HG02840 (cell line): ENCODE results near the gene MPIG6B.

Experiments
- ATAC-seq: cut with Tn5 transposase; IDR thresholded peaks from one replicate; pipeline ENCODE4 v1.9.1; 2021; ENCODE audit warnings: mild to moderate bottlenecking, moderate library complexity, moderate number of reproducible peaks; ENCODE audit not compliant: unreplicated experiment, low FRiP score

The MPIG6B gene

DNA sequence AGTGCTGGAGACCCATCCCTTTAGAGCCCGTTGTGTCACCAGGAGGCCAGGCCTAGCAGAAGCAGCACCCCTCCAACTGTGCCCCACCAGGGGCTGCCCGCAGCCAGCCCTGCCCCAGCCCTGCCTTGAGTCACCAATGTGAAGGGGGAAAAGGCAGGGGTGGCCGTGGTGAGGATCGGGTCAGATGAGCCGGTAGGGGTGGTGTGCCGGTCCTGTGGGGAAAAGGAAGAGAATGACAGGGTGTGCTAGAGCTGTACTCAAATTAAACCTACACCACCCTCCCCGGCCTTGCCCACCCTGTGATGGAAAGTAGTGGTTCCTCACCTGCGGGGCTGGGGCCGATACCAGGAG lies 42.4 kb downstream of the MPIG6B start:
- no peak for ATAC-seq

DNA sequence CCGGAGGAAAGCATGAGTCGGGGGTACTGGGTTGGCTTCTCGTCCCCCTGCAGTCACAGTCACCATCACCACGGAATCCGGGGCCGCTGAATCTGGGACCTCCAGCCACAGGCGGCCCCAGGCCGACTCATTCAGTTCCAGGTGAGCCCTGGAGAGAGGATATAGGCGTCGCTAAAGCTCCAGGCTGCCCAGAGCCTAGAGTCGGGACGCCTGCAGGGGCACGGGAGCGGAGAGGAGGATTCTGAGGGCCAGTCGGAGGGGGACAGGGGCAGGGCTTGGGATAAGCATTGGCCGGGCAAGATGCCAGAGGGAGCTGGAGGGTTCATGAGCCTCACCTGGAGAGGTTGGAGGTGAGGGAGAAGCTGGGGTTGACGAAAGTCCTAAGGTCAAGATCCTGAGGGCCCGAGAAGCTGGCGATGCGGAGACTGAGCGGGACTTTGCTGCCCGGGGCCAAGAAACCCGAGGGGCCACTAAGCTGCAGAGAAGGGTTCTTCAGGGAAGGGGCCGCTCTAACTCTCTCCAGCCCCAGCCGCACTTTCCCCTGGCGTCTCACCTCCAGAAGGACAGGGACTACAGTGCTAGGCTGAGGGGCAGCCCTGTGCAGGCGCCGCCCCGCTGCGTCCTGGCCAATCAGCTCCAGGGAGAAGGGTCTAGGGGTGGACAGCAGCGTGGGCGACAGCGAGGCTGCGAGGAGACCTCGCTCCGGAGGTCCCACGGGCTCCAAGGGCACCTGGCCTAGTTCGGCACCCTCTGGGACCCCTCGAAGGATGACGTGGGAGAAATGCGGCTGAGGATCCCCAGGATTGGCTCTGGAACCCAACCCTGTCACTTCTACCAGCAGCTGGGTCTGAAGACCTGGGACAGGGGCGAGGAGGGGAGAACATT lies 43.0 kb downstream of the MPIG6B start:
- no peak for ATAC-seq

DNA sequence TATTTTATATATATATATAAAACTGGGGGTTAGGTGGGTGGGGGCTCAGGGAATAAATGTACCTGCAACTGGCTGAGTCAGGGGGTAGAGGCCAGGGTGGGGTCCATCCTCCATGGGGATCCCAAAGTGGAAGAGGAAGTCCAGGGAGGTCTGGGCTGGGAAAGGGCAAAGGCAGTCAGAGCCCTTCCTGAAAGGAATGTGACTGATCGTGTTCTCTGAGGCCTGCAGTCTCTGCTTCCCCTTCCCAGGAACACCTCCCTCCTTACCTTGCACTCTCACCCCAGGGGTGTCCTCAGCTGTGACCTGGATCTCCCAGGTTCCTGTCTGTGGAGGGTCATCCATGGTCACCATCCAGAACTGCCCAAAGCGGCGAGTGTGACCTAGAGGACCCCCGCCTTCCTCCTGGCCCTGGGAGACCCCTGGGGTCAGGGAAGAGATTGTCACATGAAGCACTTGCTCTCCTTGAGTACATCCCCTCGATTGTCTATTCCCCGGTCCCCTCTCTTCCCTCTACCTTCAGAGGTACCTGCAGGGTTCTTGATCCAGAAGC lies 44.0 kb downstream of the MPIG6B start:
- ATAC-seq, result no peak

DNA sequence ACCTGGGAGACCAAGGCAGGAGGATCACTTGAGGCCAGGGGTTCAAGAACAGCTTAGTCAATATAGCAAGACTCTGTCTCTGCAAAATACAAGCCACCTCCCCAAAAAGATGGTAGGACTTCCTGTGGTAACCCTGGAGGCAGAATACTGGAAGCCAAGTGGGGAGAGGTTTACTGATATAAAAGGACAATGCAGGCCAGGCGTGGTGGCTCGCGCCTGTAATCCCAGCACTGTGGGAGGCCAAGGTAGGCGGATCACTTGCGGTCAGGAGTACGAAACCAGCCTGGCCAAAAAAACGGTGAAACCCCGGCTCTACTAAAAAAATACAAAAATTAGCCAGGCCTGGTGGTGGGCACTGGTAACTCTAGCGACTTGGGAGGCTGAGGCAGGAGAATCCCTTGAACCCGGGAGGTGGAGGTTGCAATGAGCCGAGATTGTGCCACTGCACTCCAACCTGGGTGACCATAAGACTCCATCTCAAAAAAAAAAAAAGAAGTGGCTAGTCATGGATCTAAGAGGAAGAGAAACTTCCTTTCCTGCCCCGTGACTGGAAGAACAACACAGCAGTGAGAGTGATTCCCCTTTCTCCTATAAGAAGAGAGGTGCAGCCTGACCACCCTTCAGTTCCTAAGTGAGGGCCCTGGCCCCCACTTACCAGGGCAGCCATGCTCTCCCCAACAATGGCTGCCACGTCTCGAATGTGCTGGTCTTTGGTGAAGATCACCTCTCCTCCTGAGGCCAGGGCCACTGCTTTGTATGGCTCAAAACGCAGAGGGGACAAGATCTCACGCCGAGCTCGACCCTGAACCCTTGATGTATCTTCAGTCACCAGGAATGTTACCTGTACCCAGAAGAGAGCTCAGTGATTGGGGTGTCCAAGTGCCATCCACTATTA lies 45.4 kb downstream of the MPIG6B start:
- ATAC-seq, result no peak

DNA sequence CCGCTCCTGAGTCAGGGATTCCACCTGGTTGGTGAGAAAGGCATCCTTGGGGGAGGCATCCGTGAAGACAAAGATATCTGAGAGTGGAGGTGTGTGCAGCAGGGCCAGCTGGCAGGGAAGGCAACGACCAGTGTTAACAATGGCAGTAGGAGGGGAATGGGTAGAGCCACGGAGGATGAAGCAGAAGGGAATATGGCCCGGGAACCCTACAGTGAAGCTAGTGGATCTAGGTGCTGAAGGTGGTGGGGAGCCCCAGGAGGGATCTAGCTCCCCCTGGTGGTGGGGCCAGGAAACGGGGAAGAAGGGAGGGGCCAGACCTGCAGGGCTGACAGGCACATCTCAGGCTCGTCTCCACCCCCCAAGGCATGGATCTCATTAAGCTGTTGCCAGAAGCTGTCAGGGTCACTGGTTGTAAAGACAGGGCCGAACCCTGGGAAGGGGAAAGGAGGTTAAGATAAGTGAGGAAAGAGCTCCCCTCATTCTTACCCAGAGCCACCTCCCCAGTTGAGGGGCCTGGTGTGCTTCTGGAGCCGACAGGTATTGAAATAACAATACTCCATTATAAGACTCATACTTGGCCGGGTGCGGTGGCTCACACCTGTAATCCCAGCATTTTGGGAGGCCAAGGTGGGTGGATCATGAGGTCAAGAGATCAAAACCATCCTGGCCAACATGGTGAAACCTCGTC lies 46.7 kb downstream of the MPIG6B start:
- no peak for ATAC-seq

DNA sequence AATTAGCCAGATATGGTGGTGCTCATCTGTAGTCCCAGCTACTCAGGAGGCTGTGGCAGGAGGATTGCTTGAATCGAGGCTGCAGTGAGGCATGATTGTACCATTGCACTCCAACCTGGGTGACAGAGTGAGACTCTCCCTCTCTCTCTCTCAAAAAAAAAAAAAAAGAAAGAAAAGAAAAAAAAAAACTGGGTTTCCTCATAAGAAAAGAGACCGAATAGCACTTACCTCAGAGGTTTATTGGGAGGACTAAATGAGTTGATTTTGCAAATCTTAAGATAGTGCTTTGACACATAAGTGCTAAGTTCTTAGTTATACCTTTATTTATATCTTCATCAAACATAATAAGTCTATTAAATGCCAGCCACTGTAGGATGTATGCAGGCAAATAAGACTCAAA lies 47.7 kb downstream of the MPIG6B start:
- no peak for ATAC-seq

DNA sequence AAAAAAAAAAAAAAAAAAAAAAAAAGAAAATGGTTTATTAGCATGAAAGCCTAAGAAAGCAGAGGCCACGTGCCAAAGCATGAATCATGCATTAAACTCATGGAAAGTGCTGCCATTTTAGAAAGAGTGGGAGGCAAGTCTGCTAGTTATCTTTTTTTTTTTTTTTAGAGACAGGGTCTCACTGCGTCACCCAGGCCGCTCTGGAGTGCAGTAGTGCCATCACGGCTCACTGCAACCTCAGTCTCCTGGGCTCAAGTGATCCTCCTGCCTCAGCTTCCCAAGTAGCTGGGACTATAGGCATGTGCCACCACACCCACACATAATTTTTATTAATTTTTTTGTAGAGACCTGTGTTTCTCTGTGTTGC lies 48.8 kb downstream of the MPIG6B start:
- ATAC-seq, result no peak

DNA sequence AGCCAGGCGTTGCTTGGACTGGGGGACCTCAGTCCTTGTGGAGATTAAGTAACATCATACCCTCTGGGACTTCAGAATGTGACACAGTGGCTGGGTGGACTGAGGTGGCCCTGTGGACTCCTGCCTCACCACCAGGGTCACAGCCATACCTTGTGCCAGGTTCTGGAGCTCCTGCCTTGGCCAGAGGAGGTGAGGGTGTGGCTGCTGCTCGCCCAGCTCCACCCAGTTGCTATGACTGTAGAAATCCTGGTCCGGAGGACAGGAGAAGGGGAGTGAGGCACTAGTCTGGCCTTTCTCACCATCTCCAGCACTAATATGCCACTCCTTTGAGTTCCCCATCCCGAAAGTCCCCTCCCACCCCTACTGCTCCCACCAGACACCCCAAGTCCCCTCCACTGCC lies 52.0 kb downstream of the MPIG6B start:
- no peak for ATAC-seq

DNA sequence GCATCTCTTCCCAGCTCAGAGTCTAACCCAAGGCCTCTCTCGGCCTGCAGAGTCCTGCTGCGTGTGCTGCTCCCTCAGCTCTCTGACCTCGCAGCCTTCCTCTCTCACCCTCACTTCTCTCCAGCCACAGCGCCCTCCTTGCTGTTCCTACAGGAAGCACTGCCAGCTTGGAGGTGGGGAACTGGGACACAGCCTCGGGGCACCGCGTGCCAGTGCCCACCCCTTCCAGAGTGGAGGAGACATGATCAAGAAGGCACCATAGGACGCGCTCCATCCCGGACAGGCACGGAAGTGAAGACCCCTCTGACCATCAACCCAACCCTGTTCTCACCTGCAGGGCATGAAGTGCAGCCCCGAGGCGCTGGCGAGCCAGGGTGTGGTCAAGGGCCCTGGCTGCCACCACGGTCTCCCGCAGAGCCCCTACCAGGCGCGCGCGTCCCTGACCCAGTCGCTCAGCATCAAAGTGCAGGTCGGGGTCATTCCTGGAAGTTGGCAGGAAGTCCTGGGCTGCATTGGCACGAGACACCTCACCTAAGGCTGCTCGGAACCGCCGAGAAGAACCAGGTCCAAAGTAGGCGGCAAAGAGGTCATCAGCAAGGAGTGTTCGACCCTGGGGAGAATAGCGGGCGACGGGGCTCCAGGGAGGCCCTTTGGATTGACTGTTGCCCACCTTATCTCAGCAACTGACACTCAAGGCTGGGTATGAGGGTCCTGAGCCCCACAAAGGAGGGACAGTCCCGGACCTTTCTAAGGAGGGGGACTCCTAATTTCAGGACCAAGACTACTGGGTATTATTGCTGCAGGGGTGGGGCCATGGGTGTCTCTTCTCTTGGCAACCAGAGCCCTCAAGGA lies 52.7 kb downstream of the MPIG6B start:
- ATAC-seq, result no peak
